ENCODE measurements around the gene ASB18. TPM values are rescaled to one million over a fixed set of nuclear protein-coding genes. Genes with fewer than 3 reads are reported as not detected.

Gene ASB18
- total RNA-seq, 1 experiment from 2014 or later = not detected

DNA sequence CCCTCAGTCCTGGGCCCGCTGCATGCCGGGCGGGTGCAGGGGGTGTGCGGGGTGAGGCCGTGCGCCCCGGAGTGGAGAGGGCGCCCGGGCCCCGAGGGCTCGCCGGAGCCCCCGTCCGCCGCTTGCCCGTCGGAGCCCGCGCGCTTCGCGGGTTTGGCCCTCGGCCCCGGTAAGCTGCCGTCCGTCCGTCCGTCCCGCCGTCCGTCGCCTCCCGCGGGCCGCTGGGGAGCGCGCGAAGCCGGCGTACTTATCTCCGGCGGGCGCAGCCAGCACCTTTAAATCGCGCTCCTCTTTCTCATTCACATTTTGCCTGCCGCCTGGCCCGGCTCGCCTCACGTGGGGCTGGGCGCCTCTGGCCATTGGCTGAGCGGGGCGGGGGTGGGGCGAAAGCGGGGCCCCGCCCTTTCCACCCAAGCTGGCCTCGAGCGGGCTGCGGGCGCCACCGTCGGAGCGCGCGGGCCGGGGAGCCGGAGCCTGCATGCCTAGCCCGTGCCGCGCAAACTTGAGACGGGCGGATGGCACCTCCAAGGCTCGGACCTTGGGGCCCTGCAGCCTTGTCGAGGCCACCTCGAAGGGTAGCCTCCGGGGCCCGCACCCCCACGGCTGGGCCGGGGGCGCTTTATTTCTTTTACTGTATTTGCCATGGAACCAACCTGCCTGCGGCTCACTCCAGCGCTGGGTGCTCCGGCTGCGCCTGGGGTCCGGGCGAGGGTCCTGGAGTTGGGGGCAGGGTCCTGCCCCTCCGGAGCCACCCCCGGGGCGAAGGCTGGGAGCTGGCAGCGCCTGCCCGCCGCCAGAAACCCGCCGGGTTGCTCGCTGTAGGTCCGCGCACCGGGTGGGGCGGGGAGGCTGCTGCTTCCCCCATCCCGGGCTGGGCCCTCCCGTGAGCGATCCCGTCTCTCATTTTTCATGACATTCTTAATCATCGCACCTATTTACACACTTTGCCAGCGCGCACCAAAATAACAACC lies 95.8 kb downstream of the ASB18 start, which contains the start of gene GBX2 (continued):
- TF ChIP-seq, protein P1, sequence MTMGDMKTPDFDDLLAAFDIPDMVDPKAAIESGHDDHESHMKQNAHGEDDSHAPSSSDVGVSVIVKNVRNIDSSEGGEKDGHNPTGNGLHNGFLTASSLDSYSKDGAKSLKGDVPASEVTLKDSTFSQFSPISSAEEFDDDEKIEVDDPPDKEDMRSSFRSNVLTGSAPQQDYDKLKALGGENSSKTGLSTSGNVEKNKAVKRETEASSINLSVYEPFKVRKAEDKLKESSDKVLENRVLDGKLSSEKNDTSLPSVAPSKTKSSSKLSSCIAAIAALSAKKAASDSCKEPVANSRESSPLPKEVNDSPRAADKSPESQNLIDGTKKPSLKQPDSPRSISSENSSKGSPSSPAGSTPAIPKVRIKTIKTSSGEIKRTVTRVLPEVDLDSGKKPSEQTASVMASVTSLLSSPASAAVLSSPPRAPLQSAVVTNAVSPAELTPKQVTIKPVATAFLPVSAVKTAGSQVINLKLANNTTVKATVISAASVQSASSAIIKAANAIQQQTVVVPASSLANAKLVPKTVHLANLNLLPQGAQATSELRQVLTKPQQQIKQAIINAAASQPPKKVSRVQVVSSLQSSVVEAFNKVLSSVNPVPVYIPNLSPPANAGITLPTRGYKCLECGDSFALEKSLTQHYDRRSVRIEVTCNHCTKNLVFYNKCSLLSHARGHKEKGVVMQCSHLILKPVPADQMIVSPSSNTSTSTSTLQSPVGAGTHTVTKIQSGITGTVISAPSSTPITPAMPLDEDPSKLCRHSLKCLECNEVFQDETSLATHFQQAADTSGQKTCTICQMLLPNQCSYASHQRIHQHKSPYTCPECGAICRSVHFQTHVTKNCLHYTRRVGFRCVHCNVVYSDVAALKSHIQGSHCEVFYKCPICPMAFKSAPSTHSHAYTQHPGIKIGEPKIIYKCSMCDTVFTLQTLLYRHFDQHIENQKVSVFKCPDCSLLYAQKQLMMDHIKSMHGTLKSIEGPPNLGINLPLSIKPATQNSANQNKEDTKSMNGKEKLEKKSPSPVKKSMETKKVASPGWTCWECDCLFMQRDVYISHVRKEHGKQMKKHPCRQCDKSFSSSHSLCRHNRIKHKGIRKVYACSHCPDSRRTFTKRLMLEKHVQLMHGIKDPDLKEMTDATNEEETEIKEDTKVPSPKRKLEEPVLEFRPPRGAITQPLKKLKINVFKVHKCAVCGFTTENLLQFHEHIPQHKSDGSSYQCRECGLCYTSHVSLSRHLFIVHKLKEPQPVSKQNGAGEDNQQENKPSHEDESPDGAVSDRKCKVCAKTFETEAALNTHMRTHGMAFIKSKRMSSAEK (CRISPR knock-in tag; IDR thresholded peaks at IDR 0.05; ENCODE audit: borderline replicate concordance) = no peak
- TF ChIP-seq ELF4 (CRISPR knock-in tag; IDR thresholded peaks at IDR 0.05; ENCODE audit: low read depth) (0 out of 2 replicates have a peak, but pooled peaks have one; percentile 58), GTF2I (CRISPR knock-in tag; conservative IDR thresholded peaks at IDR 0.05) (no peak), SMAD3 (CRISPR knock-in tag; IDR thresholded peaks at IDR 0.05; ENCODE audit: borderline replicate concordance) (no peak), JUN (CRISPR knock-in tag; IDR thresholded peaks at IDR 0.05) (no peak), TEAD1 (CRISPR knock-in tag; IDR thresholded peaks at IDR 0.05) (no peak), ZNF423 (CRISPR knock-in tag; IDR thresholded peaks at IDR 0.05) (no peak), ZNF138 (CRISPR knock-in tag; conservative IDR thresholded peaks at IDR 0.05) (no peak), GRHL2 (CRISPR knock-in tag; IDR thresholded peaks at IDR 0.05; ENCODE audit: insufficient replicate concordance, severe bottlenecking) (no peak), AFF4 (CRISPR knock-in tag; IDR thresholded peaks at IDR 0.05; ENCODE audit: borderline replicate concordance) (no peak), GABPB1 (CRISPR knock-in tag; IDR thresholded peaks at IDR 0.05) (no peak), TEAD4 (CRISPR knock-in tag; IDR thresholded peaks at IDR 0.05) (no peak), ESRRA (CRISPR knock-in tag; IDR thresholded peaks at IDR 0.05; ENCODE audit: borderline replicate concordance) (no peak), E2F5 (CRISPR knock-in tag; IDR thresholded peaks at IDR 0.05) (peak; percentile 64; the same call in 1 of the 2 replicates), STAT6 (CRISPR knock-in tag; conservative IDR thresholded peaks at IDR 0.05; ENCODE audit: low read depth) (no peak), FOXJ3 (CRISPR knock-in tag; IDR thresholded peaks at IDR 0.05; ENCODE audit: borderline replicate concordance) (no peak), CTCF (IDR thresholded peaks at IDR 0.05) (no peak), SP1 (CRISPR knock-in tag; conservative IDR thresholded peaks at IDR 0.05) (peak; percentile 74)
- TF ChIP-seq, protein P2, sequence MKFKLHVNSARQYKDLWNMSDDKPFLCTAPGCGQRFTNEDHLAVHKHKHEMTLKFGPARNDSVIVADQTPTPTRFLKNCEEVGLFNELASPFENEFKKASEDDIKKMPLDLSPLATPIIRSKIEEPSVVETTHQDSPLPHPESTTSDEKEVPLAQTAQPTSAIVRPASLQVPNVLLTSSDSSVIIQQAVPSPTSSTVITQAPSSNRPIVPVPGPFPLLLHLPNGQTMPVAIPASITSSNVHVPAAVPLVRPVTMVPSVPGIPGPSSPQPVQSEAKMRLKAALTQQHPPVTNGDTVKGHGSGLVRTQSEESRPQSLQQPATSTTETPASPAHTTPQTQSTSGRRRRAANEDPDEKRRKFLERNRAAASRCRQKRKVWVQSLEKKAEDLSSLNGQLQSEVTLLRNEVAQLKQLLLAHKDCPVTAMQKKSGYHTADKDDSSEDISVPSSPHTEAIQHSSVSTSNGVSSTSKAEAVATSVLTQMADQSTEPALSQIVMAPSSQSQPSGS (CRISPR knock-in tag; IDR thresholded peaks at IDR 0.05; ENCODE audit: borderline replicate concordance, low read depth) = 0 out of 2 replicates have a peak, but pooled peaks have one; percentile 19
- TF ChIP-seq, protein P3, sequence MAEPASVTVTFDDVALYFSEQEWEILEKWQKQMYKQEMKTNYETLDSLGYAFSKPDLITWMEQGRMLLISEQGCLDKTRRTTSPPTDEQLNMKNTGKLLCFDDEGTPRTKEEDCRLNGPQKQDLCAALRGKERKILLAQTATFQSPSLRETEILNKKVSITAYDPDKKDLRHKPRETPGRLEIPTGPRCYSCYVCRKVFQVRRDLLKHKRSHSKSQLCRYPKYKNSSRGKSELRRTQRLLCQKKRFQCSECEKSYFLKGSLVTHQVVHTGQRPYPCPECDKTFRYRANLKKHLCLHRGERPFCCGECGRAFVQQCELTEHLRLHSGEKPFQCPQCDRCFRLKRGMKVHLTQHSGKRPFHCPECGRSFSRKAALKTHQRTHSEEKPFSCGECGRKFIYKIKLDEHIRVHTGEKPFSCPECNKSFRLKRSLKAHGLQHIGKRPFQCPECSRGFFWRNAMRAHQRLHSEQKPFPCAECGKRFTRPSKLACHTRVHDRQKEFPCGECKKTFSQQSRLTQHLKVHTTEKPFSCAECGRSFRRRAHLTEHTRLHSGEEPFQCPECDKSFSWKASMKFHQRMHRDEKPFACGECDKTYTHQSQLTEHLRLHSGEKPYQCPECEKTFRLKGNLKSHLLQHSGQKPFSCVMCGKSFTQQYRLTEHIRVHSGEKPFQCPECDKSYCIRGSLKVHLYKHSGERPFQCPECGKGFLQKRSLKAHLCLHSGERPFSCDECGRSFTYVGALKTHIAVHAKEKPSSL (CRISPR knock-in tag; conservative IDR thresholded peaks at IDR 0.05) = no peak

All from WTC11 (cell line).